Measurements from ENCODE around the gene BICDL2. TPM values are rescaled to one million over a fixed set of nuclear protein-coding genes. Genes with fewer than 3 reads are reported as not detected.

The BICDL2 gene
- total and polyA plus RNA-seq, 2 of the 8 experiments (the other 6 are each of a cell fraction or from before 2014, with no cell fraction given): 7.3 to 15.9 TPM

DNA sequence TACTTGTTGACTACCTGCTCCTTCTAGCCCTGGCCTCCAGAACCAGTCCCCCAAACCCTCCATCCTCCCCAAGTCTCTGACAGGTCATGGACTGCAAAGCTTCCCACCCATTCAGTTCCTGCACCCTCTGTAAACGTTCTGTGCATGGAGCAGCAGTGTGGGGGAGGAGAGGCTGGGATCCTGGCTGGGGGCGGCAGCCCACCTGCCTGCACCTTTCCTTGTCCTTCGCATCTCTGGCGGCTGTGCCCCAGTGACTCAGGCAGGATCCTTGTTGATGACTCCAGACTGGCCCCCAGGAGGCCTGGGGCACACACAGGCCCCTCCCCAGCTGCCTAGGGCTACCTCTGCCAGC lies 54.9 kb downstream of the BICDL2 start:
- Histone ChIP-seq H2BK15ac (ENCODE audit: low read length) (peak overlapping the region; percentile 92; the same call in 1 of the 2 replicates), H3K4me3 (ENCODE audit: extremely low read depth in 1 of 4, insufficient read depth in 2 of 4, low read depth in 3 of 4, low read length in 4 of 4) (peak overlapping the region; percentile 7 to 78 (median 11); a peak in 4 of 8 replicates), H4K20me1 (replicated peaks in 1 of 2; ENCODE audit: control insufficient read depth in 1 of 2, insufficient read depth in 2 of 2, low read length in 2 of 2) (peaks cover 9 to 16% of the 10 kb centered on the region in 2 experiments), H3K18ac (ENCODE audit: extremely low read depth, low read length) (peak overlapping the region; percentile 66), H3K23me2 (ENCODE audit: low read depth, low read length) (peaks cover 12% of the 10 kb centered on the region; the same call in 1 of the 2 replicates), H2AK5ac (ENCODE audit: low read depth, low read length) (peak overlapping the region; percentile 68; the same call in 1 of the 2 replicates), H4K8ac (ENCODE audit: extremely low read depth, insufficient read depth, low read length) (peak overlapping the region; percentile 11), H2BK20ac (ENCODE audit: low read length) (peak overlapping the region; percentile 17), H3K27me3 (replicated peaks in 1 of 4; ENCODE audit: control insufficient read depth in 3 of 4, extremely low read depth in 1 of 4, insufficient read depth in 3 of 4, low read length in 3 of 4) (no peaks in the 10 kb centered on the region; a peak in 1 of 7 replicates), H3K79me1 (ENCODE audit: low read depth, low read length) (peaks cover 5% of the 10 kb centered on the region), H3K9ac (replicated peaks in 1 of 4; ENCODE audit: extremely low read depth in 1 of 4, low read depth in 3 of 4, low read length in 3 of 4) (no peak overlapping the region; a peak in 3 of 7 replicates), H3K4me2 (ENCODE audit: insufficient read depth in 1 of 2, low read depth in 2 of 2, low read length in 2 of 2) (peak overlapping the region; percentile 38 to 93), H4K91ac (replicated peaks; ENCODE audit: insufficient read length, low read length) (peak overlapping the region; percentile 95), H3K27ac (ENCODE audit: low read depth, low read length) (0 out of 2 replicates have a peak overlapping the region, but pooled peaks have one; percentile 28), H3K4me1 (replicated peaks in 1 of 4; ENCODE audit: control insufficient read depth in 3 of 4, insufficient read depth in 4 of 4, low read length in 3 of 4) (peaks cover 3 to 23% (median 14%) of the 10 kb centered on the region in 4 experiments), H4K5ac (ENCODE audit: insufficient read length, low read depth, low read length) (peak overlapping the region; percentile 78), H3K79me2 (ENCODE audit: control insufficient read depth in 1 of 2, insufficient read depth in 2 of 2, low read length in 2 of 2) (peaks cover 0 to 8% of the 10 kb centered on the region in 2 experiments; a peak in 2 of 4 replicates), H3K36me3 (ENCODE audit: control insufficient read depth in 2 of 4, insufficient read depth in 4 of 4, low read length in 3 of 4) (peaks cover 0 to 6% (median under 1%) of the 10 kb centered on the region in 4 experiments; a peak in 4 of 8 replicates), H3K4ac (replicated peaks; ENCODE audit: insufficient read length, low read depth, low read length) (peak overlapping the region; percentile 83), H2BK120ac (replicated peaks; ENCODE audit: low read depth, low read length) (peak overlapping the region; percentile 68), H2BK5ac (ENCODE audit: low read depth, low read length) (peak overlapping the region; percentile 97), H3K56ac (replicated peaks; ENCODE audit: insufficient read length, low read depth, low read length) (peak overlapping the region; percentile 54), H2BK12ac (ENCODE audit: low read depth, low read length) (peak overlapping the region; percentile 86; the same call in 1 of the 2 replicates), H3K9me3 (ENCODE audit: insufficient read depth in 2 of 2, low read depth in 1 of 2, low read length in 1 of 2) (no peaks in the 10 kb centered on the region), H3K23ac (ENCODE audit: insufficient read length) (no peak overlapping the region), H2AFZ (ENCODE audit: low read length) (no peak overlapping the region), H3K14ac (ENCODE audit: insufficient read length) (no peak overlapping the region)
- POLR2A ChIA-PET (ENCODE audit: partially characterized antibody): interaction anchor here (0.6 to 25.4 kb wide), 10 partner anchors 9 to 117 kb away, joined by 5 to 455 read pairs (median 18); partner anchors contain the start of genes CLDN6, HCFC1R1, KREMEN2 and PAQR4
- no peak for DNase-seq (ENCODE audit: low read depth in 1 of 2, low spot score in 2 of 2)
- 24% methylated on average over 4 of the region's 4 CpGs; no CpG with 5 or more reads in 1 of the 2 experiments for WGBS, 2 experiments (ENCODE audit: extremely low coverage in 1 of 2, insufficient coverage in 1 of 2, insufficient read length in 1 of 2, insufficient replicate concordance in 2 of 2, low coverage in 1 of 2, low lambda C conversion rate in 2 of 2, missing lambda C conversion rate in 1 of 2)
- FAIRE-seq: no peak
- TF ChIP-seq PHF8 (conservative IDR thresholded peaks at IDR 0.05; ENCODE audit: low read depth, low read length) (no peak), BACH1 (IDR thresholded peaks at IDR 0.05; ENCODE audit: low read length) (no peak), CBX5 (IDR thresholded peaks at IDR 0.05; ENCODE audit: low read depth, low read length) (no peak), RAD21 (IDR thresholded peaks at IDR 0.05 in 1 of 2, conservative IDR thresholded peaks at IDR 0.05 in 1 of 2; ENCODE audit: low read depth in 2 of 2, low read length in 2 of 2) (no peak), SIRT6 (IDR thresholded peaks at IDR 0.05; ENCODE audit: low read length) (no peak), CHD1 (IDR thresholded peaks at IDR 0.05; ENCODE audit: low read depth, low read length) (no peak), SUZ12 (IDR thresholded peaks at IDR 0.05; ENCODE audit: low read length) (no peak), MAFK (IDR thresholded peaks at IDR 0.05; ENCODE audit: low read depth, low read length) (no peak), SIN3A (conservative IDR thresholded peaks at IDR 0.05 in 1 of 2, IDR thresholded peaks at IDR 0.05 in 1 of 2; ENCODE audit: low read depth in 1 of 2, low read length in 2 of 2) (no peak), ASH2L (IDR thresholded peaks at IDR 0.05; ENCODE audit: low read length) (peak; percentile 69), RBBP5 (IDR thresholded peaks at IDR 0.05; ENCODE audit: borderline replicate concordance, low read depth, low read length) (0 out of 2 replicates have a peak, but pooled peaks have one; percentile 47)
- CTCF ChIA-PET (ENCODE audit: partially characterized antibody): interaction anchor here (0.7 to 3.7 kb wide), 12 partner anchors 10 to 214 kb away, joined by 3 to 27 read pairs (median 6); partner anchors contain the start of gene PAQR4

Data from H1 (cell line).